DOHH2 (cell line): ENCODE measurements around the gene CNTF.

Experiments used
- H3F3A ChIP-seq: fragments of 200-600 bp; sonication (generic), shearing (Covaris generic); 2 replicates; pipeline ENCODE4 v1.6.0; 2016; ENCODE audit warnings: antibody characterized with exemption, mild to moderate bottlenecking; ENCODE audit not compliant: control insufficient read depth, insufficient read depth
- H3K27ac ChIP-seq: fragments of 200-600 bp; sonication (generic); 2 replicates; pipeline ENCODE4 v1.5.1; 2014; ENCODE audit warnings: low read depth, mild to moderate bottlenecking, low read length, moderate library complexity
- H3K27me3 ChIP-seq: fragments of 200-600 bp; sonication (generic); 2 replicates; pipeline ENCODE4 v1.6.1; 2014; ENCODE audit warnings: mild to moderate bottlenecking, low read length, mixed read lengths; ENCODE audit not compliant: control insufficient read depth
- H3K36me3 ChIP-seq: fragments of 200-600 bp; sonication (generic); 2 replicates; pipeline ENCODE4 v1.6.1; 2014; ENCODE audit warnings: mild to moderate bottlenecking, low read length, moderate library complexity, mixed read lengths; ENCODE audit not compliant: control insufficient read depth
- H3K4me1 ChIP-seq: fragments of 200-600 bp; sonication (generic); 2 replicates; pipeline ENCODE4 v1.6.1; 2014; ENCODE audit warnings: mild to moderate bottlenecking, low read length, mixed read lengths; ENCODE audit not compliant: control insufficient read depth
- H3K4me2 ChIP-seq: fragments of 200-600 bp; sonication (generic); 2 replicates; pipeline ENCODE4 v1.6.0; 2014; ENCODE audit warnings: mild to moderate bottlenecking, low read length, moderate library complexity
- H3K4me3 ChIP-seq: fragments of 200-600 bp; sonication (generic); 2 replicates; pipeline ENCODE4 v1.5.1; 2014; ENCODE audit warnings: mild to moderate bottlenecking, low read length, mixed read lengths
- H3K79me2 ChIP-seq: fragments of 200-600 bp; sonication (generic); 2 replicates; pipeline ENCODE4 v1.6.1; 2014; ENCODE audit warnings: mild to moderate bottlenecking, low read length, mixed read lengths; ENCODE audit not compliant: control insufficient read depth
- H3K9me2 ChIP-seq: fragments of 200-600 bp; sonication (generic); replicated peaks from 2 replicates; pipeline ENCODE4 v1.6.1; 2014; ENCODE audit warnings: mild to moderate bottlenecking, low read length, mixed read lengths; ENCODE audit not compliant: control insufficient read depth
- H3K9me3 ChIP-seq: fragments of 200-600 bp; sonication (generic); 2 replicates; pipeline ENCODE4 v1.6.1; 2014; ENCODE audit warnings: antibody characterized with exemption, low read length, mixed read lengths; ENCODE audit not compliant: control insufficient read depth, insufficient read depth
- H4K20me1 ChIP-seq: fragments of 200-600 bp; sonication (generic); 2 replicates; pipeline ENCODE4 v1.6.0; 2014; ENCODE audit warnings: low read depth, mild to moderate bottlenecking, antibody characterized with exemption, low read length, moderate library complexity; ENCODE audit not compliant: control insufficient read depth, insufficient read depth
- EZH2phosphoT487 ChIP-seq: fragments of 200-600 bp; sonication (generic); IDR thresholded peaks from 2 replicates; pipeline ENCODE4 v1.6.1; 2017; ENCODE audit warnings: borderline replicate concordance, mild to moderate bottlenecking, antibody characterized with exemption, low read length, moderate library complexity, mixed read lengths
- TF ChIP-seq, protein P1 (sequence below): fragments of 200-600 bp; sonication (generic); IDR thresholded peaks from one replicate; pipeline ENCODE4 v1.5.1; 2014; ENCODE audit warnings: antibody characterized with exemption, mild to moderate bottlenecking, low read depth, low read length; ENCODE audit not compliant: poor library complexity, severe bottlenecking

Gene CNTF

DNA sequence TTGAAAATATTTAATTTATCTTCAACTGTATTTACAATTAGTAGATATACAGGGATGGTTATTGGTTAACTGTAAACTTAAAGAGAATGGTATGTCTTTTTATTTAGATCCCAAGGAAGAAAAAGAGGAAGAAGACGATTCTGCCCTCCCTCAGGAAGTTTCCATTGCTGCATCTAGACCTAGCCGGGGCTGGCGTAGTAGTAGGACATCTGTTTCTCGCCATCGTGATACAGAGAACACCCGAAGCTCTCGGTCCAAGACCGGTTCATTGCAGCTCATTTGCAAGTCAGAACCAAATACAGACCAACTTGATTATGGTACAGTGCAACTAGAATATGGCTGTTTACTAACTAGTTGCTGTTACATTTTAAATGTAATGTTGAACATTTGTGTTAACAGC lies 12.7 kb upstream of the CNTF start:
- H4K20me1 ChIP-seq = no peaks in the 10 kb centered on the region

DNA sequence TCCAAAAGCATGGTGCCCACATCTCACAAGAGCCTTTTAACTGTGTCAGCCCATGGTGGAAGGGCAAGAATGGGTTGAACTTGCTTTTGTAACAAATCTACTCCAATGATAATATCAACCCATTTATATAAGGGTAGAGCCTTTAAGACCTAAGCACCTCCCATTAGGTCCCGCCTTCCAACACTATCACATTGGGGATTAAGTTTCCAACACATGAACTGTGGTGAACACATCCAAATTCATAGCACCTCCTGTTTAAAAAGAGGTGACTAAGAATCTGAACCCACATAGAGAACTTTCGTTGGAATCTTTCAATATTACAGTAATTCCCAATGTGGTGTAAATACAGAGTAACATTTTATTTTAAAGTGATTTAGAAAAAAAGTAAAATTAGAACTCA lies 9.2 kb upstream of the CNTF start:
- Histone ChIP-seq H4K20me1 (no peaks in the 10 kb centered on the region), H3K79me2 (peaks cover 19% of the 10 kb centered on the region), H3K9me2 (no peaks in the 10 kb centered on the region), H3K4me1 (no peaks in the 10 kb centered on the region), H3F3A (no peaks in the 10 kb centered on the region; the same call in 1 of the 2 replicates), H3K27me3 (no peaks in the 10 kb centered on the region), H3K4me3 (no peak overlapping the region), H3K36me3 (peaks cover 100% of the 10 kb centered on the region), H3K27ac (no peak overlapping the region), H3K9me3 (no peaks in the 10 kb centered on the region), H3K4me2 (no peak overlapping the region)
- TF ChIP-seq, protein P1, sequence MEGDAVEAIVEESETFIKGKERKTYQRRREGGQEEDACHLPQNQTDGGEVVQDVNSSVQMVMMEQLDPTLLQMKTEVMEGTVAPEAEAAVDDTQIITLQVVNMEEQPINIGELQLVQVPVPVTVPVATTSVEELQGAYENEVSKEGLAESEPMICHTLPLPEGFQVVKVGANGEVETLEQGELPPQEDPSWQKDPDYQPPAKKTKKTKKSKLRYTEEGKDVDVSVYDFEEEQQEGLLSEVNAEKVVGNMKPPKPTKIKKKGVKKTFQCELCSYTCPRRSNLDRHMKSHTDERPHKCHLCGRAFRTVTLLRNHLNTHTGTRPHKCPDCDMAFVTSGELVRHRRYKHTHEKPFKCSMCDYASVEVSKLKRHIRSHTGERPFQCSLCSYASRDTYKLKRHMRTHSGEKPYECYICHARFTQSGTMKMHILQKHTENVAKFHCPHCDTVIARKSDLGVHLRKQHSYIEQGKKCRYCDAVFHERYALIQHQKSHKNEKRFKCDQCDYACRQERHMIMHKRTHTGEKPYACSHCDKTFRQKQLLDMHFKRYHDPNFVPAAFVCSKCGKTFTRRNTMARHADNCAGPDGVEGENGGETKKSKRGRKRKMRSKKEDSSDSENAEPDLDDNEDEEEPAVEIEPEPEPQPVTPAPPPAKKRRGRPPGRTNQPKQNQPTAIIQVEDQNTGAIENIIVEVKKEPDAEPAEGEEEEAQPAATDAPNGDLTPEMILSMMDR = no peak
- no peak for TF ChIP-seq EZH2phosphoT487

More for the DNA sequence above, 12.7 kb upstream of the CNTF start:
- H3K27me3 ChIP-seq = no peaks in the 10 kb centered on the region
- no peak overlapping the region for H3K4me2 ChIP-seq
- H3K9me2 ChIP-seq = no peaks in the 10 kb centered on the region
- H3K9me3 ChIP-seq = no peaks in the 10 kb centered on the region
- H3F3A ChIP-seq = no peaks in the 10 kb centered on the region; the same call in 1 of the 2 replicates
- H3K36me3 ChIP-seq = peaks cover 88% of the 10 kb centered on the region
- TF ChIP-seq, protein P1 = no peak
- TF ChIP-seq EZH2phosphoT487 = no peak
- no peak overlapping the region for H3K4me3 ChIP-seq
- H3K27ac ChIP-seq = no peak overlapping the region
- H3K79me2 ChIP-seq = peaks cover 54% of the 10 kb centered on the region
- peaks cover 14% of the 10 kb centered on the region for H3K4me1 ChIP-seq

DNA sequence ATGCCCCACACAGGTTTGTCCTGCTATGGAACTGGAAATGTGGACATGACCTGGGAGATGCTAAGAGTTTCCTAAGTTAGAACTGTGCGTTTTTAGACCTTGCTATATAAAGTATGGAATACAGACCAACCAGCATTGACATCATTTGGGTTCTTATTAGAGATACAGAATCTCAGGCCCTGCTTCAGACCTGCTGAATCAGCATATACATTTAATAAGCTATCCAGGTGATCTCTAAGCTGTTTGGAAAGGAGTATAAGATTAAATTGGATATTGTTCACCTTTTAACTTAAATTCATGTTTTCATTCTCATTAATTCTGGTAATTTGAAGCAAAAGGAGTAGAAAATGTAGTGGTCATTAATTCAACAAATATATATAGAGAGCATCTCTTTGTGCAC lies 6.9 kb upstream of the CNTF start:
- Histone ChIP-seq H3K27ac (no peak overlapping the region), H3K4me1 (no peaks in the 10 kb centered on the region), H3K4me2 (no peak overlapping the region), H3K79me2 (peaks cover 4% of the 10 kb centered on the region), H3K36me3 (peaks cover 100% of the 10 kb centered on the region), H3K9me3 (no peaks in the 10 kb centered on the region), H3K9me2 (no peaks in the 10 kb centered on the region), H3F3A (no peaks in the 10 kb centered on the region; the same call in 1 of the 2 replicates), H3K4me3 (no peak overlapping the region), H4K20me1 (no peaks in the 10 kb centered on the region; the same call in 1 of the 2 replicates), H3K27me3 (no peaks in the 10 kb centered on the region)
- TF ChIP-seq, protein P1 = no peak
- no peak for TF ChIP-seq EZH2phosphoT487
